Measurements from ENCODE around the gene NDUFS2.

- TF ChIP-seq POLR2A (IDR thresholded peaks at IDR 0.05; ENCODE audit: low read depth, low read length) (no peak), POLR2AphosphoS5 (IDR thresholded peaks at IDR 0.05; ENCODE audit: low read depth, low read length) (no peak)
Observed at GRCh38 chr1:161216945-161217712, 15.0 kb downstream of the NDUFS2 start.

All from GM12892 (cell line).